ENCODE measurements around the gene KHK. TPM values are rescaled to one million over a fixed set of nuclear protein-coding genes. Genes with fewer than 3 reads are reported as not detected.

KHK gene
- total and polyA plus RNA-seq, 2 donors from 2014 or later, result 18.7 to 538 TPM

- TF ChIP-seq, protein P1, sequence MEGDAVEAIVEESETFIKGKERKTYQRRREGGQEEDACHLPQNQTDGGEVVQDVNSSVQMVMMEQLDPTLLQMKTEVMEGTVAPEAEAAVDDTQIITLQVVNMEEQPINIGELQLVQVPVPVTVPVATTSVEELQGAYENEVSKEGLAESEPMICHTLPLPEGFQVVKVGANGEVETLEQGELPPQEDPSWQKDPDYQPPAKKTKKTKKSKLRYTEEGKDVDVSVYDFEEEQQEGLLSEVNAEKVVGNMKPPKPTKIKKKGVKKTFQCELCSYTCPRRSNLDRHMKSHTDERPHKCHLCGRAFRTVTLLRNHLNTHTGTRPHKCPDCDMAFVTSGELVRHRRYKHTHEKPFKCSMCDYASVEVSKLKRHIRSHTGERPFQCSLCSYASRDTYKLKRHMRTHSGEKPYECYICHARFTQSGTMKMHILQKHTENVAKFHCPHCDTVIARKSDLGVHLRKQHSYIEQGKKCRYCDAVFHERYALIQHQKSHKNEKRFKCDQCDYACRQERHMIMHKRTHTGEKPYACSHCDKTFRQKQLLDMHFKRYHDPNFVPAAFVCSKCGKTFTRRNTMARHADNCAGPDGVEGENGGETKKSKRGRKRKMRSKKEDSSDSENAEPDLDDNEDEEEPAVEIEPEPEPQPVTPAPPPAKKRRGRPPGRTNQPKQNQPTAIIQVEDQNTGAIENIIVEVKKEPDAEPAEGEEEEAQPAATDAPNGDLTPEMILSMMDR (IDR thresholded peaks at IDR 0.05; ENCODE audit: borderline replicate concordance, extremely low read depth, insufficient read depth), result no peak
- DNase-seq (no peak), FAIRE-seq (no peak)
- H3K9ac ChIP-seq (ENCODE audit: low read length in 3 of 3), result peak overlapping the region; percentile 64 to 78 (median 68)
- H3K4me1 ChIP-seq (ENCODE audit: control insufficient read depth in 2 of 3, insufficient read depth in 2 of 3, low read depth in 1 of 3, low read length in 3 of 3), result peaks cover 5 to 26% (median 14%) of the 10 kb centered on the region in 3 donors
- peaks cover 0 to 20% (median 8%) of the 10 kb centered on the region in 3 donors for H3K36me3 ChIP-seq (ENCODE audit: control insufficient read depth in 2 of 3, insufficient read depth in 3 of 3, low read length in 3 of 3)
- no peaks in the 10 kb centered on the region for H3K9me3 ChIP-seq (ENCODE audit: control insufficient read depth in 2 of 3, insufficient read depth in 1 of 3, low read length in 3 of 3)
- H3K4me3 ChIP-seq (ENCODE audit: low read length in 3 of 3), result peak overlapping the region; percentile 78 to 87 (median 80)
- intact Hi-C loops (cut with DNase I), result no loop called here
- no peaks in the 10 kb centered on the region for H3K27me3 ChIP-seq (ENCODE audit: control insufficient read depth, insufficient read depth, low read length)
- peak overlapping the region; percentile 82 to 87 for H3K27ac ChIP-seq (ENCODE audit: low read depth in 2 of 2, low read length in 2 of 2)
These were observed 15.8 kb upstream of the KHK start for GRCh38 chr2:27070653-27071276.

- Histone ChIP-seq H3K4me3 (ENCODE audit: low read length in 3 of 3) (peak within 1 kb of the TSS; percentile 78 to 87 (median 80)), H3K36me3 (ENCODE audit: control insufficient read depth in 2 of 3, insufficient read depth in 3 of 3, low read length in 3 of 3) (peaks cover 0 to 20% (median 8%) of the 10 kb centered on the region in 3 donors), H3K9ac (ENCODE audit: low read length in 3 of 3) (peak within 1 kb of the TSS; percentile 64 to 78 (median 68)), H3K4me1 (ENCODE audit: control insufficient read depth in 2 of 3, insufficient read depth in 2 of 3, low read depth in 1 of 3, low read length in 3 of 3) (peaks cover 9 to 26% (median 14%) of the 10 kb centered on the region in 3 donors), H3K27ac (ENCODE audit: low read depth in 2 of 2, low read length in 2 of 2) (peak within 1 kb of the TSS; percentile 85 to 90), H3K9me3 (ENCODE audit: control insufficient read depth in 2 of 3, insufficient read depth in 1 of 3, low read length in 3 of 3) (no peaks in the 10 kb centered on the region), H3K27me3 (ENCODE audit: control insufficient read depth, insufficient read depth, low read length) (no peaks in the 10 kb centered on the region)
- DNase-seq (peak; percentile 93 to 98 (median 96)), FAIRE-seq (no peak)
- intact Hi-C loops (cut with DNase I), result no loop called here
- TF ChIP-seq, protein P1 (IDR thresholded peaks at IDR 0.05; ENCODE audit: borderline replicate concordance, extremely low read depth, insufficient read depth), result peak; percentile 23
These were observed 15.1 kb upstream of the KHK start, which contains the start of gene OST4 for GRCh38 chr2:27071277-27071989. Gene OST4 (minus strand): TSS chr2:27071654.

GRCh38 chr2:27071990-27072830 is 14.4 kb upstream of the KHK start:
- FAIRE-seq (no peak), DNase-seq (peak; percentile 85 to 97 (median 89))
- intact Hi-C loops (cut with DNase I), result no loop called here
- peak overlapping the region; percentile 85 to 90 for H3K27ac ChIP-seq (ENCODE audit: low read depth in 2 of 2, low read length in 2 of 2)
- peak overlapping the region; percentile 49 to 72 (median 50) for H3K4me3 ChIP-seq (ENCODE audit: low read length in 3 of 3)
- H3K4me1 ChIP-seq (ENCODE audit: control insufficient read depth in 2 of 3, insufficient read depth in 2 of 3, low read depth in 1 of 3, low read length in 3 of 3), result peaks cover 9 to 26% (median 14%) of the 10 kb centered on the region in 3 donors
- peak overlapping the region in 2 of 3 donors; percentile 13 to 63 for H3K9ac ChIP-seq (ENCODE audit: low read length in 3 of 3)
- peaks cover 0 to 20% (median 8%) of the 10 kb centered on the region in 3 donors for H3K36me3 ChIP-seq (ENCODE audit: control insufficient read depth in 2 of 3, insufficient read depth in 3 of 3, low read length in 3 of 3)
- H3K9me3 ChIP-seq (ENCODE audit: control insufficient read depth in 2 of 3, insufficient read depth in 1 of 3, low read length in 3 of 3), result no peaks in the 10 kb centered on the region
- no peaks in the 10 kb centered on the region for H3K27me3 ChIP-seq (ENCODE audit: control insufficient read depth, insufficient read depth, low read length)
- TF ChIP-seq, protein P1 (IDR thresholded peaks at IDR 0.05; ENCODE audit: borderline replicate concordance, extremely low read depth, insufficient read depth), result no peak
